HG03354 (cell line): ENCODE measurements around the gene VDR.
"Not testable (repeated sequence)": the region's sequence is repeated elsewhere in the genome, so short reads cannot be mapped to it uniquely, and the experiment has no call there.

Experiments used
- ATAC-seq: cut with Tn5 transposase; IDR thresholded peaks from one replicate; pipeline ENCODE4 v1.9.1; 2021; ENCODE audit warnings: mild to moderate bottlenecking; ENCODE audit not compliant: unreplicated experiment, poor library complexity, severe bottlenecking

Gene VDR

DNA sequence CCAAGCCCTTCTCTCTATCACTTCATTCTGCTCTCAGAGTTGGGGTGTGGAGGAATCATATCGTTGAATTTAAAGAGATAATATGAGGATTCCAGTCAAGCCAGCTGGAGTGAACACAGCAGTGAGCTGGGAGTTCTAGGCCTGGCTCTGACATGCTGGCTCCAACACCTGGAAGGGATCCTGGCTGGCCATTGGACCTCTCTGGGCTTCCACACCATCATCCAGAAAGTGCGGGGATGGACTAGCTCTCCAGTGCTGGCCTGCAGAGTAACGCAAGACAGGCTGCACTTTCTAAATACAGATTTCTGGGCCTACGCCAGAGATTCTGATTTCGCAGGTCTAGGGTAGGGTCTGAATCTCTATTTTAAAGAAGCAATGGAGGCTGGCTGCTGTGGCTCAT, 50.3 kb downstream of the VDR start:
- no peak for ATAC-seq

DNA sequence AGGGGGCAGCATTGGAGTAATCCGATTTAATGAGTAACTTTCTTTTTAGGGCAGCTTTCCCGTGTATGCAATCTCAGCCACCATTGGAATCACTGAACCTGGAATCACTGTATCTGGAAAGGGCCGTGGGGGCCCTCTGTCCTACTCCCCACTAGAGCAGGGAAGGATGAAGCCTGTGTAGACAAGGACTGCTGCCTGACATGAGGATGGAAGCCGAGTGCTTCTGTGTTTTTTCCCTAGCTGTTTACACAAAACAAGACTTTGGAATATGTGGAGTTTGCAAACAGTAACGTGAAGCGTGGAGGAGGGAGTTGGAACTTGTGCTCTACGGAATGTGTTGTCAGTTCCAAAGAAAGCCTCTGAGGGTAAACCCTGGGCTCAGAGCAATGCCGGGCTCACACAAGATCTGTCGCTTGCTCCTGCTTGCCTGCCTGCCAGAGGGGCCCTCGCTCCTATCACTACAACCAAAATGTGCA, 52.7 kb downstream of the VDR start:
- ATAC-seq: no peak

DNA sequence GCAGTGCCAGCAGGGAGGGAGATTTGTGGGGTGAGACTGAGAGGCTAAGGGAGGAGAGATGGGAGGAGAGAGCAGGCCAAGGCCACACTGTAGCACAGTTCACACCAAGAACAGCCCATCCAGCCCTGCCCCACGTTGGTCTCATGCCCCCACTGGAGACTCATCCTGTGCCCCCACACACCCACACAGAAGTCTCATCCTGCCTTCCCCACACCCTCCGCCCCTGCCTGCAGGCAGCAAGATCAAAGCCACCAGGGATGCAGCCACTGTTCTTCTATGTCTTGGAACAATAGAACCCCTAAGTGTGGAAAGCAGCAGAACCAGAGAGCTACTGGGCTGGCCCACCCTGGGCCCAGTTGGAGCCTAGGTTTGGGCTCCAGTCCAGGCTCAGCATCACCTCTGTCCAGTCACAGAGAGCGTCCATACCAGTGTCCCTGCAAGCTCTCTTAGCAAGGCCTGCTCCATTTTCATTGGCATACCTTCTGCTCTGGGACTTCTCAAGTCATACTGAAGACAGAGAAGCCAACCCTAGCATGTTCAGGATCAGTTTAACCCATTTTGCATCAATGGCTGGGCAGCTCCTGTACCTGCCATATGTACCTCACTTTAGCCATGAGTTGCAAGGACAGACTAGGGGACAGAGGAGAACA, 53.4 kb downstream of the VDR start:
- no peak for ATAC-seq

- ATAC-seq: no peak
Measured at GRCh38 chr12:47850153-47851084, 54.4 kb downstream of the VDR start.

DNA sequence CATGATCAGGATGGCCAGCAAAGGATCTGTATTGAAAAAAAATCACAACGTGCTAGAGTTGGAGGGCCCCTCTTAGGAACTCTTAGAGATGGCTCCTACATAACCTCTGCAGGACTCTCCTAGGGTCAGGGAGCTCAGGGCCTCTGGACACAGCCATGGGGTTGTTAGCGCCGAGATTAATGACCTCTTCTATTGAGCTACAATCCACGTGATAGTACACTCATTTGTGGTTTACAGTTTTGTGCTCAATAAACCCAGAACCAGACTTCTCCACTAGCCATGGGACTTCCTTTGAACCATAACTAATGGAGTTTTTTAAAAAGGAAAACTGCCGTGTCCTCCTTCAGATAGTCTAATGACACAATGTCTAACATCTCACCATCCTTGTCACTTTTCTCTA, 55.5 kb downstream of the VDR start:
- no peak for ATAC-seq

DNA sequence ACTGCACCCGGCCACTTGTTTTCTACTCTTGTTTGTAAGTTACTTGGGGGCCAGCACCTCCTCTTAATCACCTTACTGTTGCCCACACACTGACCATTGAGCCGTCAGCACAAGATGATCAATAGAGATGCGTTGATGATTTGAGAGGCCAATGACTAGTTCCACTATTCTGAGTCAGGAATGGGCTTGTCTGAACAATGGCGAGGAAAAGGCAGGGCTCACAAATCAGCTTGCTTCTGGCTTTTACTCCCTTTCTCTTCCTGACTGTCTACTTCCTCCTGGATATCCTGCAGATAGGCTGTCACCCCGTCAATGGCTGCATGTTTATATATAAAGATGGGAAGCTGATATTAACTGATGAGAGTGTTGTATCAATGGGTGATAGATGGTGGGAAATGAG, 55.9 kb downstream of the VDR start:
- no peak for ATAC-seq

- no peak for ATAC-seq
Measured at GRCh38 chr12:47846294-47846996, 58.3 kb downstream of the VDR start.

GRCh38 chr12:47845081-47845480, 59.7 kb downstream of the VDR start:
- ATAC-seq: no peak

DNA sequence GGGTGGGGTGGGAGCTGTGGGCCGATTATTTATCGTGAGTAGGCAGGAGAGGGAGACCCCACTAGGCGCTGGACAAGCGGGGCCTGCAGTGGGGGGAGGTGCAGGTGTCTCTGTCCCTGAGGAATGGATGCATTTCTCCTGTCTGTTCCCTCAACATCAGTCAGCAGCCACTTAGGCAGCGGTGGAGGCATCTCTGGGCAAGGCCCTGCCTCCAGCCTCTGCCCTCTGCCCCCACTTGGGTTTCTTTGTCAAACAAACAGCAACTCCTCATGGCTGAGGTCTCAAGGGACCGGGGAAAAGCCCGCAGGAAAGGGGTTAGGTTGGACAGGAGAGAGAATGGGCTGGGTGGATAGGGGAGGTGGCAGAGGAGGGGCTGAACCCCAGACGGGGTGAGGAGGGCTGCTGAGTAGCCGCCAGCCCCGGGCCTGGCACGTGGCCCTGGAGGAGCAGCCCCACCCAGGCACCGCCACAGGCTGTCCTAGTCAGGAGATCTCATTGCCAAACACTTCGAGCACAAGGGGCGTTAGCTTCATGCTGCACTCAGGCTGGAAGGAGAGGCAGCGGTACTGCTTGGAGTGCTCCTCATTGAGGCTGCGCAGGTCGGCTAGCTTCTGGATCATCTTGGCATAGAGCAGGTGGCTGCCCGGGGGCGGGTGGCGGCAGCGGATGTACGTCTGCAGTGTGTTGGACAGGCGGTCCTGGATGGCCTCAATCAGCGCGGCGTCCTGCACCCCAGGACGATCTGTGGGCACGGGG, 60.4 kb downstream of the VDR start:
- ATAC-seq: no peak

DNA sequence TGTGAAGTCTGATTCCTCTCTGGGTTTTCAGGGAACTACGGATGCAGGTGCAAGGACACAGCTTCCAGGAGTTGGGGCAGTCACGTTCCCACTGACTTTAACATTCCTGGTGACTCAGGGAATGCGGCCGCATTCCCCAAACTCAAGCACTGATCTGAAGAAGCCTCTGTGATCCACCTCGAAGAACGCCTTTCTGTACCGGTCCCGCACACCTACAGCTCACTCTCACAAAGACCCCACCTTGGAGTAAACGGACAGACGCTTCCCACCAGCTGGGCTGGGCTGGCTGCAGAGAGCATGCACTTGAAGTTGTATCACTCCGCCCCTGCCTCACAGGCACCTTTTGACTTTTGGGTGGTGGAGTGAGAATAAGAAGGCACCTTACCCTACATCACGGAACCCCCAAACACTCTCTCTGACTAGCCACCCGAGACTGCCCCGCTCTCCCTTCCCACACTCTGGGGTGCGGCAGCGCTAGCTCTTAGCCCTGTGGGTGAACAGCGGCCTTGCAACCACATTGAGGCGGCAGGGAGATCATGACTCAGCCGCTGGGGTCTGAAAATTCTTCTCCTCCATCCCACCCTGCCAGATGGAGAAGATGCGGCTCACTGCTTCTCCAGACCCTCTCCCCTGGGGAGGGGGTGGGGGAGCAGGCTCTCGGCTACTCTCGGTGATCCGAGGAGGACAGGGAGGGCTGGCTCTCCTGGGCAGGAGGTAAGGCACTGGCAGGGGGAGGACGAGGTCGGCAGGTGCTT, 61.4 kb downstream of the VDR start:
- no peak for ATAC-seq

DNA sequence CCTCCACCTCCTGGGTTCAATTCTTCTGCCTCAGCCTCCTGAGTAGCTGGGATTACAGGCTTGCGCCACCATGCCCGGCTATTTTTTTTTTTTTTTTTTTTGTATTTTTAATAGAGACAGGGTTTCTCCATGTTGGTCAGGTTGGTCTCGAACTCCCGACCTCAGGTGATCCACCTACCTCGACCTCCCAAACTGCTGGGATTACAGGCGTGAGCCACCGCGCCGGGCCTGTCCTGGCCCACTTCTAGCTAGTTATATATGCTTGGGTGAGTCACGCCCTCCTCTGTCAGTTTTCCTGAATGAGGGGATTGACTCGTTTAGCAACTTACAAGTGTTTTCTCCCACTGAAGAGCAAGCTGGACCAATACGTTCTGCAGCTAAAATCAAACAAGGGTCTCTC, 62.3 kb downstream of the VDR start:
- ATAC-seq: not testable (repeated sequence)

- ATAC-seq: no peak
Measured at GRCh38 chr12:47841910-47842309, 62.9 kb downstream of the VDR start.

- ATAC-seq: no peak
Measured at GRCh38 chr12:47841501-47841900, 63.3 kb downstream of the VDR start.

- no peak for ATAC-seq
Measured at GRCh38 chr12:47840571-47840970, 64.2 kb downstream of the VDR start.

DNA sequence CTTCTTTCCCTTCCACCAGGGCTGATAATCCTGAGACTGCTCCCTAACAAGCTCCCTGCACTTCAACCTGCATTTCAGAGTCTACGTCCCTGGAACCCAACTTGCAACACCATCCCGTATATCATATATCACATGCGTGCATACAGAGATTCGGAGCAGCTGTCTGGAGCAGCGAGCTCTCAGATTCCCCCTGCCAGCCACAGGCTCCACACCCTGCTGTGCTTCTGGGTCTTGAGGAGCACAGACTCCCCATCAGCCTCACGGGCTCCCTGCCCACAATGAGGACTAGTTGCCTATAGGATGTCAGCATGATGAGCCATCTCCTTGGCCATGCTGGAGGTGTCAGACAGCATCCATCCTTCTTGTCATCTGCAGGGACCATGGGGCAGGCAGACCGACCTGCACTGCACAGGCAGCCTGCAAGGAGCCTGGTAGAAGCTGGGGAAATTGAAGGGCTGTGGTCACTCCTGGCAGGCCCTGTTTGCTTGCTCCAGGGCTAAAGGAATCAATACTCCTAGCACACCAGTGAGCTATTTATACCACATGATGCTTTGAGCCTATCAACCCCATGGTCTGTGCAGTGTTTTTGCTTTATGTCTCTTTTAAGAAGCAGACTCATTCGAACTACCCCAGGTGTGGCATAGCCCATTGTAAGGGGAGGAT, 65.4 kb downstream of the VDR start:
- no peak for ATAC-seq

- no peak for ATAC-seq
Measured at GRCh38 chr12:47838286-47838931, 66.4 kb downstream of the VDR start.

DNA sequence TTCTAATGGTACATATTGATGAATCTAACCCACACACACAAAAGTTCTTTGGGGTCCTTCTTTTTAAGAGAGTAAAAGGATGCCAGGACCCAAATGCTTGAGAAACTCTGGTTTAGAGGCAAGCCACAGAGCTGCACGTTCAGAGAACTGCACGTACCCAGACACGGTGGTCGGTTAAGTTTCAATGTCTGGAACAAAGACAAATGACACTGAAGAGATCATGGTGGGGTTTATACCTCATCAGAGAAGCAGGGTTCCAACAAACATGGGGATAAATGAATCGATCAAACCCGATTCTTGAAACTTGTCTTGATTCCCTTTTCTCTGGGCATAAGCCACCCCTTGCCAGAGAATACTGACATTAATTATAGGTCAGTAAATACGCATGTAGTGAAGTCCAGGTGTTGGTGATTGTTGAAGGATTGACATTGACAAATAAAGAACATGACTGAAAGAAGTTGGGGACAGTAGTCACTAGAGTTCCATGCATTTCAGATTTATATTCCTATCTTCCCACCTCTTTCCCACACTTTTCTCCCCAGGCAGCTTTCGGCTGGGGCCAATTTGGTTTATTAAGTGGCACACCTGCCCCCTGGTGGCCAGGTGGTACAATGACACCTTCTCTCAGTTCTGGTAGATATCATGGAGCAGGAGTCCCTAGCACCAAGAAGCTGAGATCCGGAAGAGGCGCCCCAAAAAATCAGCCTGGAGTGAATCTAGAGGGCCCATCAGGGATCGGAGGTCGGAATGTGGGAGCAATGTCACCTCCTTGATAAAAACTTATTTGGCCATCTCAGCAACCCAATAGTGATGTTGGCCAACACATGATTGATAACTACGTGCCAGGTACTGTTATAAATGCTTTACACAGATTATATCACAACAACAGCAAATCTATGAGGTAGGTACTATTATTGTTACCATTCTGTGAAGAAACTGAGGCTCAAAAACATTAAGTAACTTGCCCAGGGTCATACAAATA, 67.3 kb downstream of the VDR start:
- no peak for ATAC-seq
